Measurements from ENCODE around the gene PRTFDC1.

Gene PRTFDC1

DNA sequence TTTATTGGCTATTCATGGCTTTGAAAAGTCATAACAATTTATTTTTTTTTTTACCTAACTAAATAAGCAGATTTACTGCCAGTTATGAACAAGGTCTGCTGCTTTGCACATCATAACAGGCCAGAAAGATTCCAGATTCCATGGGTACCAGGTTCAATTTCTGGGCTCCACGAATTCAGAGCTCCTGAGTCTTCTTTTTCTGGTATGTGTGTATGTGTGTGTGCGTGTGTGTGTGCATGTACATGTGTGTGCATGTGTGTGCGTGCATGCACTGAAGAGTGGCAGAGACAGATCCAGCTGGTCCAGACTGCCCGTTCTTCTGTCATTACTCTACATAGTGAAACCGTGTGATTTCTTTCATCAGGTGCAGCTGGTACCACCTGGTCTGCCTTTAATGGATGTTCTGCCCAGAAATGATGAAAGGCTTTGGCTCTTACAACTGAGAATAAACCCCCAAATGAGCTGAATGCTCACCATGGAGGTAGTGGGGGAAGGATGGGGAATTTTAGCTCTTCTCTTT, 14.6 kb upstream of the PRTFDC1 start:
- TF ChIP-seq, protein P1, sequence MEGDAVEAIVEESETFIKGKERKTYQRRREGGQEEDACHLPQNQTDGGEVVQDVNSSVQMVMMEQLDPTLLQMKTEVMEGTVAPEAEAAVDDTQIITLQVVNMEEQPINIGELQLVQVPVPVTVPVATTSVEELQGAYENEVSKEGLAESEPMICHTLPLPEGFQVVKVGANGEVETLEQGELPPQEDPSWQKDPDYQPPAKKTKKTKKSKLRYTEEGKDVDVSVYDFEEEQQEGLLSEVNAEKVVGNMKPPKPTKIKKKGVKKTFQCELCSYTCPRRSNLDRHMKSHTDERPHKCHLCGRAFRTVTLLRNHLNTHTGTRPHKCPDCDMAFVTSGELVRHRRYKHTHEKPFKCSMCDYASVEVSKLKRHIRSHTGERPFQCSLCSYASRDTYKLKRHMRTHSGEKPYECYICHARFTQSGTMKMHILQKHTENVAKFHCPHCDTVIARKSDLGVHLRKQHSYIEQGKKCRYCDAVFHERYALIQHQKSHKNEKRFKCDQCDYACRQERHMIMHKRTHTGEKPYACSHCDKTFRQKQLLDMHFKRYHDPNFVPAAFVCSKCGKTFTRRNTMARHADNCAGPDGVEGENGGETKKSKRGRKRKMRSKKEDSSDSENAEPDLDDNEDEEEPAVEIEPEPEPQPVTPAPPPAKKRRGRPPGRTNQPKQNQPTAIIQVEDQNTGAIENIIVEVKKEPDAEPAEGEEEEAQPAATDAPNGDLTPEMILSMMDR (IDR thresholded peaks at IDR 0.05; ENCODE audit: borderline replicate concordance, insufficient read depth, low read depth, low read length): no peak
- H3K4me3 ChIP-seq (ENCODE audit: low read depth, low read length): no peak overlapping the region

DNA sequence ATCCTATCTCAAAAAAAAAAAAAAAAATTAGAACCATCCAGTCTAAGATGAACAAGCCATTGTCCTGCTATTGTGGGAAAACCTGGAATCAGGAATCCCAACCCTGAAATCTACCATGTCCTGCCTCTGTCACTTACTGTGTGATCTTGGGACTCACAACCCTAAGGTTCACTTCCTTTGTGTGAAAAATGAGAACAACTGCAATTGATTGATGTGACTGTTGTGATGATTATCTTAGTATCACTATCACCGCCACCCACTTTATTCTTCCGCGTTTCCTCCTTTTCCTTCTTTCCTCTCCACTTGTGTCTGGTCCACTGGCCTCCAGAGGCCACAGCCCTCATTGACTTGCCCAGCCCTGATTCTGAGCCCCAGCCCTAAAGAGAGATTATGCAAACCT, 12.6 kb upstream of the PRTFDC1 start:
- TF ChIP-seq, protein P1 (IDR thresholded peaks at IDR 0.05; ENCODE audit: borderline replicate concordance, insufficient read depth, low read depth, low read length): no peak
- H3K4me3 ChIP-seq (ENCODE audit: low read depth, low read length): no peak overlapping the region

DNA sequence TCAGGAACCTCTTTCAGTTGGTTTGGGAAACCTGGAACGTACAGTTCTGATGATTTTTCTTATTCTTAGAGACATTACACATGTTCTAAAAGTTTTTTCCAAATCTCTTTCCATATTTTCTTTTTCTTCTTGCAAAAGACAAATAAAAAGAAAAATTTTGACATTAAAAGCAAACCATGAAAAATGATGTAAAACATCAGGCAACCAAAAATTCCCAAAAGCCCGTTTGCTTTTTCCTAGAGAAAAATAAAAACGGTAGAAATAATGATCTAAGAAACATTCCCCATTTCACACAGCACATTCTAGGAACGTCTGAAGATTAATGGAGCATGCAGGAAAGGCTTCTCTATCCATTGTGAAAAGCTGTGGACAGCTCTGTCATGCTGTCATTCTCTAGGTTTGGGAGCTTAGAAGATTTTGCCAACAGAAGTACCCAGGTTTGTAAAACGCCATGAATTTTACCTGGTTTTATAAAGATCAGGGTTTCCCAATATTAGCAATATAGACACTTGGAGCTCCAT, 11.2 kb upstream of the PRTFDC1 start:
- TF ChIP-seq, protein P1 (IDR thresholded peaks at IDR 0.05; ENCODE audit: borderline replicate concordance, insufficient read depth, low read depth, low read length): no peak
- no peak overlapping the region for H3K4me3 ChIP-seq (ENCODE audit: low read depth, low read length)

DNA sequence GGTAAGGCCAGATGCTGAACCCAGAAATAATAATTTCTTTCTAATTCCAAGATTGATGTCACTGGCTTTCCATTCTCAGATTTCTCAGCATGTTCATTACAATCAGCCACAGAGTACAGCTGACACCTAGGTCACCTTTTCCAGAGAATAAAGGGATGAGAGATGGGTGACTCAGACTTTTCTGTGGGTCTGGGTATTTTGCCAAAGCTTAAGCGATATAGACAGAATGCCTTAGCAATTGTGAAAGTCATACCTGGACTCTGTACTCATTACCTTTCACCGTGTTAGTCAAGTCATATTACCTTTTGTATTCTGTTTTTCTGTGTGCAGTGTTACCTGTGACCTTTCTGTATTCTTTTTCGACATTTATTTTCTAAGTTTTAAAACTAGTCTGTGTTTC, 10.6 kb upstream of the PRTFDC1 start:
- no peak overlapping the region for H3K4me3 ChIP-seq (ENCODE audit: low read depth, low read length)
- TF ChIP-seq, protein P1 (IDR thresholded peaks at IDR 0.05; ENCODE audit: borderline replicate concordance, insufficient read depth, low read depth, low read length): no peak

DNA sequence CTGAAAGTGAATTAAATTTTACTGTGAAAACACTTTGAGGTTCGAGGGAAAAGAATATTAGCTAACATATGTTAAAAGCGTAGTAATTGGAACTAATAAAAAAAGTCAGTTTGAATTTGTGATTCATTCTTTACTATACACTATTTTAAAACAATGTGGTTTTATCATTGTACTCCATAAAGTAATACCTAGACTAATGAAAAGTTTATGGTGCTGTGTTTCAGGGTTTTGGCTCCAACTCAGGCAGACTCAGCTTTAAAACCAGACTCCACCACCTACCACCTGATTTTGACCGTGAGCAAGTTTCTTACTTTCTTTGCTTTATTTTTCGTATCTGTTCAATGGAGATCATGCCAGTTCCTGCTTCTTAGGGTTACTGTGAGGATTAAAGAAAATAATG, 9.2 kb upstream of the PRTFDC1 start:
- TF ChIP-seq, protein P1 (IDR thresholded peaks at IDR 0.05; ENCODE audit: borderline replicate concordance, insufficient read depth, low read depth, low read length): no peak
- no peak overlapping the region for H3K4me3 ChIP-seq (ENCODE audit: low read depth, low read length)

DNA sequence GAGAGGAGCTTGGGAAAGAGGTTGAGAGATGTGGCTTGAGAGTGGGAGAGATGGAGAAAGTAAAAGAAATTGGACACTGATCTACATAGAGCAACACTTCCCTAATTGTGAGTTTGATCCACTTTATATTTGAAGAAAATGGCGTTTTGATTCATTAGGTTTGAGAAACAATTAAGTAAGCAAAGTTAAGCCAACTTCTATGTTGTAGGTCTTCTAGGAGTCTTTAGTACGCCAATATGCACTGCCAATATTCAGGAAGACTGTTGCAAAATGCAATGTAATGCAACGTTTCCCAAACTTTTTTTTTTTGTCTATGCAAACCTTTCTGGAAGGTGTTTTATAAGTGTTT, 7.0 kb upstream of the PRTFDC1 start:
- TF ChIP-seq, protein P1 (IDR thresholded peaks at IDR 0.05; ENCODE audit: borderline replicate concordance, insufficient read depth, low read depth, low read length): no peak
- no peak overlapping the region for H3K4me3 ChIP-seq (ENCODE audit: low read depth, low read length)

DNA sequence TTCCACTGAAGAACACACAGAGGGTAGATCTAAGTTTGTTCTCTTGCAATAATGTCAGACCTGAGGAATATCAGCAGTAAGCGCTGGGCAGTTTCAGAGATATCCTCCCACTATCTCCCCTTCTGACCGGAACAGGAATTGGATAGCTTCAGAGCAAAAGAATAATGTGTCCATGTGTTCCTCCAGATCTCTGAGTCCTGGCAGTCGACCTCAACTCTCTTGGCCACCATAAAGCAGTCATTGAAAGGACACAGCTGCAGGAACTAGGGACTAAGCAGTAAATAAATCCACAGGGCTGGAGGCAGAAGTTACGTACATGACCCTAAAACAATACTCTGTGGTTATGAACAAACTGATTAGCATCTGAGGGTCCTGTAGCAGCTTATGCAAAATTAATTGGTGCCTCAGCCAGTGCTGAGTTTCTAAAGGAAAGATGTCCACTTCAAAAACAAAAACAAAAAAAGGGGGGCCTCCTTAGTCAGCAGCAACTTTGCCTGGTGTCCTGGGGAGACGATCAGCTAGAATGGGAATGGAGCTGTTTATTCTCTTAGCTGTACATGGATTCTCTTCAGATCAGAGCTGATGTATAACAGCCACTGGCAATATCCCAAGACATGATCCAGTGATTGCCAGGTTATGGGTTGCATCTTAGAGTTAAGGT, 6.4 kb upstream of the PRTFDC1 start:
- TF ChIP-seq, protein P1 (IDR thresholded peaks at IDR 0.05; ENCODE audit: borderline replicate concordance, insufficient read depth, low read depth, low read length): no peak
- H3K4me3 ChIP-seq (ENCODE audit: low read depth, low read length): no peak overlapping the region

Data from GM12875 (cell line).